HG03045 (cell line): Measurements from ENCODE around the gene SEMA5A.

Source experiments
- ATAC-seq: cut with Tn5 transposase; IDR thresholded peaks from one replicate; pipeline ENCODE4 v1.9.1; 2021; ENCODE audit warnings: mild to moderate bottlenecking, moderate library complexity; ENCODE audit not compliant: unreplicated experiment

SEMA5A gene

GRCh38 chr5:9523090-9523823 is 22.6 kb downstream of the SEMA5A start:
- no peak for ATAC-seq

GRCh38 chr5:9519537-9519936 is 26.3 kb downstream of the SEMA5A start:
- no peak for ATAC-seq

- no peak for ATAC-seq
Observed at GRCh38 chr5:9516591-9516990, 29.3 kb downstream of the SEMA5A start.

- ATAC-seq: no peak
Observed at GRCh38 chr5:9515436-9515835, 30.4 kb downstream of the SEMA5A start.

GRCh38 chr5:9514968-9515367 is 30.9 kb downstream of the SEMA5A start:
- ATAC-seq: no peak

GRCh38 chr5:9513827-9514226 is 32.0 kb downstream of the SEMA5A start:
- ATAC-seq: no peak

GRCh38 chr5:9512457-9512856 is 33.4 kb downstream of the SEMA5A start:
- ATAC-seq: no peak

GRCh38 chr5:9507974-9508373 is 37.9 kb downstream of the SEMA5A start:
- no peak for ATAC-seq

- ATAC-seq: no peak
Observed at GRCh38 chr5:9505225-9505624, 40.6 kb downstream of the SEMA5A start.

GRCh38 chr5:9502864-9503263 is 43.0 kb downstream of the SEMA5A start:
- ATAC-seq: no peak

GRCh38 chr5:9502050-9502834 is 43.6 kb downstream of the SEMA5A start:
- ATAC-seq: no peak

GRCh38 chr5:9500625-9501024 is 45.2 kb downstream of the SEMA5A start:
- ATAC-seq: no peak

- ATAC-seq: no peak
Observed at GRCh38 chr5:9500193-9500592, 45.7 kb downstream of the SEMA5A start.

GRCh38 chr5:9499498-9499876 is 46.4 kb downstream of the SEMA5A start:
- ATAC-seq: no peak

GRCh38 chr5:9498541-9499497 is 47.1 kb downstream of the SEMA5A start:
- no peak for ATAC-seq

- ATAC-seq: no peak
Observed at GRCh38 chr5:9497347-9497746, 48.5 kb downstream of the SEMA5A start.

GRCh38 chr5:9496801-9497200 is 49.1 kb downstream of the SEMA5A start:
- no peak for ATAC-seq

GRCh38 chr5:9495121-9495520 is 50.8 kb downstream of the SEMA5A start:
- ATAC-seq: no peak

GRCh38 chr5:9494301-9494700 is 51.6 kb downstream of the SEMA5A start:
- no peak for ATAC-seq

GRCh38 chr5:9490494-9491097 is 55.3 kb downstream of the SEMA5A start:
- no peak for ATAC-seq

- ATAC-seq: no peak
Observed at GRCh38 chr5:9483779-9484178, 62.1 kb downstream of the SEMA5A start.
